ENCODE data around the gene HLA-DRA.
"Not testable (repeated sequence)": the region's sequence is repeated elsewhere in the genome, so short reads cannot be mapped to it uniquely, and the experiment has no call there.

Gene HLA-DRA

GRCh38 chr6:32433950-32434349 lies 5.7 kb upstream of the HLA-DRA start:
- H3K36me3 ChIP-seq (ENCODE audit: insufficient read depth, low read depth, low read length); H3K9me3 ChIP-seq (ENCODE audit: insufficient read depth, low read depth, low read length); H3K27ac ChIP-seq (ENCODE audit: low read length); H3K4me3 ChIP-seq (ENCODE audit: low read length); H3K27me3 ChIP-seq (ENCODE audit: insufficient read depth, low read length); H3K9ac ChIP-seq (ENCODE audit: low read depth, low read length); H3K4me1 ChIP-seq (ENCODE audit: insufficient read depth, low read length): not testable (repeated sequence)

- H3K4me3 ChIP-seq (ENCODE audit: low read length): no peak overlapping the region
- H3K36me3 ChIP-seq (ENCODE audit: insufficient read depth, low read depth, low read length): no peaks in the 10 kb centered on the region
- no peak overlapping the region for H3K9ac ChIP-seq (ENCODE audit: low read depth, low read length)
- H3K4me1 ChIP-seq (ENCODE audit: insufficient read depth, low read length): no peaks in the 10 kb centered on the region
- no peaks in the 10 kb centered on the region for H3K9me3 ChIP-seq (ENCODE audit: insufficient read depth, low read depth, low read length)
- H3K27me3 ChIP-seq (ENCODE audit: insufficient read depth, low read length): no peaks in the 10 kb centered on the region
- no peak overlapping the region for H3K27ac ChIP-seq (ENCODE audit: low read length)
Observed at GRCh38 chr6:32436186-32436585, 3.5 kb upstream of the HLA-DRA start.

GRCh38 chr6:32436995-32437836 lies 2.5 kb upstream of the HLA-DRA start:
- H3K4me1 ChIP-seq (ENCODE audit: insufficient read depth, low read length): no peaks in the 10 kb centered on the region
- no peaks in the 10 kb centered on the region for H3K9me3 ChIP-seq (ENCODE audit: insufficient read depth, low read depth, low read length)
- no peak overlapping the region for H3K4me3 ChIP-seq (ENCODE audit: low read length)
- no peaks in the 10 kb centered on the region for H3K36me3 ChIP-seq (ENCODE audit: insufficient read depth, low read depth, low read length)
- H3K27ac ChIP-seq (ENCODE audit: low read length): no peak overlapping the region
- no peaks in the 10 kb centered on the region for H3K27me3 ChIP-seq (ENCODE audit: insufficient read depth, low read length)
- no peak overlapping the region for H3K9ac ChIP-seq (ENCODE audit: low read depth, low read length)

- H3K27ac ChIP-seq (ENCODE audit: low read length): no peak overlapping the region
- no peaks in the 10 kb centered on the region for H3K27me3 ChIP-seq (ENCODE audit: insufficient read depth, low read length)
- no peaks in the 10 kb centered on the region for H3K36me3 ChIP-seq (ENCODE audit: insufficient read depth, low read depth, low read length)
- H3K9ac ChIP-seq (ENCODE audit: low read depth, low read length): no peak overlapping the region
- no peak overlapping the region for H3K4me3 ChIP-seq (ENCODE audit: low read length)
- H3K4me1 ChIP-seq (ENCODE audit: insufficient read depth, low read length): no peaks in the 10 kb centered on the region
- H3K9me3 ChIP-seq (ENCODE audit: insufficient read depth, low read depth, low read length): no peaks in the 10 kb centered on the region
Observed at GRCh38 chr6:32439139-32439538, 548 bp upstream of the HLA-DRA start.

GRCh38 chr6:32442243-32442667 lies 2.6 kb downstream of the HLA-DRA start:
- Histone ChIP-seq H3K9ac (ENCODE audit: low read depth, low read length) (no peak overlapping the region), H3K27me3 (ENCODE audit: insufficient read depth, low read length) (no peaks in the 10 kb centered on the region), H3K27ac (ENCODE audit: low read length) (no peak overlapping the region), H3K4me1 (ENCODE audit: insufficient read depth, low read length) (no peaks in the 10 kb centered on the region), H3K36me3 (ENCODE audit: insufficient read depth, low read depth, low read length) (no peaks in the 10 kb centered on the region), H3K9me3 (ENCODE audit: insufficient read depth, low read depth, low read length) (no peaks in the 10 kb centered on the region), H3K4me3 (ENCODE audit: low read length) (no peak overlapping the region)

- no peaks in the 10 kb centered on the region for H3K27me3 ChIP-seq (ENCODE audit: insufficient read depth, low read length)
- no peak overlapping the region for H3K27ac ChIP-seq (ENCODE audit: low read length)
- H3K4me3 ChIP-seq (ENCODE audit: low read length): no peak overlapping the region
- H3K4me1 ChIP-seq (ENCODE audit: insufficient read depth, low read length): no peaks in the 10 kb centered on the region
- H3K9ac ChIP-seq (ENCODE audit: low read depth, low read length): no peak overlapping the region
- no peaks in the 10 kb centered on the region for H3K9me3 ChIP-seq (ENCODE audit: insufficient read depth, low read depth, low read length)
- H3K36me3 ChIP-seq (ENCODE audit: insufficient read depth, low read depth, low read length): no peaks in the 10 kb centered on the region
Observed at GRCh38 chr6:32442977-32443552, 3.4 kb downstream of the HLA-DRA start.

GRCh38 chr6:32444433-32444832 lies 4.7 kb downstream of the HLA-DRA start:
- H3K9ac ChIP-seq (ENCODE audit: low read depth, low read length): no peak overlapping the region
- H3K4me3 ChIP-seq (ENCODE audit: low read length): no peak overlapping the region
- no peak overlapping the region for H3K27ac ChIP-seq (ENCODE audit: low read length)
- H3K9me3 ChIP-seq (ENCODE audit: insufficient read depth, low read depth, low read length): no peaks in the 10 kb centered on the region
- no peaks in the 10 kb centered on the region for H3K36me3 ChIP-seq (ENCODE audit: insufficient read depth, low read depth, low read length)
- no peaks in the 10 kb centered on the region for H3K27me3 ChIP-seq (ENCODE audit: insufficient read depth, low read length)
- H3K4me1 ChIP-seq (ENCODE audit: insufficient read depth, low read length): no peaks in the 10 kb centered on the region

GRCh38 chr6:32445321-32445854 lies 5.7 kb downstream of the HLA-DRA start:
- no peak overlapping the region for H3K27ac ChIP-seq (ENCODE audit: low read length)
- H3K4me3 ChIP-seq (ENCODE audit: low read length): no peak overlapping the region
- no peaks in the 10 kb centered on the region for H3K9me3 ChIP-seq (ENCODE audit: insufficient read depth, low read depth, low read length)
- H3K27me3 ChIP-seq (ENCODE audit: insufficient read depth, low read length): no peaks in the 10 kb centered on the region
- H3K9ac ChIP-seq (ENCODE audit: low read depth, low read length): no peak overlapping the region
- H3K36me3 ChIP-seq (ENCODE audit: insufficient read depth, low read depth, low read length): no peaks in the 10 kb centered on the region
- no peaks in the 10 kb centered on the region for H3K4me1 ChIP-seq (ENCODE audit: insufficient read depth, low read length)

GRCh38 chr6:32447932-32448331 lies 8.2 kb downstream of the HLA-DRA start:
- no peaks in the 10 kb centered on the region for H3K36me3 ChIP-seq (ENCODE audit: insufficient read depth, low read depth, low read length)
- H3K9me3 ChIP-seq (ENCODE audit: insufficient read depth, low read depth, low read length): no peaks in the 10 kb centered on the region
- H3K4me3 ChIP-seq (ENCODE audit: low read length): no peak overlapping the region
- H3K4me1 ChIP-seq (ENCODE audit: insufficient read depth, low read length): no peaks in the 10 kb centered on the region
- H3K27me3 ChIP-seq (ENCODE audit: insufficient read depth, low read length): no peaks in the 10 kb centered on the region
- no peak overlapping the region for H3K27ac ChIP-seq (ENCODE audit: low read length)
- H3K9ac ChIP-seq (ENCODE audit: low read depth, low read length): no peak overlapping the region

GRCh38 chr6:32449088-32449736 lies 9.5 kb downstream of the HLA-DRA start:
- no peak overlapping the region for H3K27ac ChIP-seq (ENCODE audit: low read length)

GRCh38 chr6:32457054-32457453 lies 17.4 kb downstream of the HLA-DRA start:
- Histone ChIP-seq H3K27me3 (ENCODE audit: insufficient read depth, low read length) (no peaks in the 10 kb centered on the region), H3K27ac (ENCODE audit: low read length) (no peak overlapping the region), H3K9ac (ENCODE audit: low read depth, low read length) (no peak overlapping the region), H3K4me3 (ENCODE audit: low read length) (no peak overlapping the region), H3K4me1 (ENCODE audit: insufficient read depth, low read length) (no peaks in the 10 kb centered on the region), H3K36me3 (ENCODE audit: insufficient read depth, low read depth, low read length) (no peaks in the 10 kb centered on the region), H3K9me3 (ENCODE audit: insufficient read depth, low read depth, low read length) (peaks cover 10% of the 10 kb centered on the region; the same call in 1 of the 2 replicates)

More at GRCh38 chr6:32449088-32449736, 9.5 kb downstream of the HLA-DRA start:
- Histone ChIP-seq H3K36me3 (ENCODE audit: insufficient read depth, low read depth, low read length) (no peaks in the 10 kb centered on the region), H3K4me3 (ENCODE audit: low read length) (no peak overlapping the region), H3K4me1 (ENCODE audit: insufficient read depth, low read length) (no peaks in the 10 kb centered on the region), H3K27me3 (ENCODE audit: insufficient read depth, low read length) (no peaks in the 10 kb centered on the region), H3K9ac (ENCODE audit: low read depth, low read length) (no peak overlapping the region), H3K9me3 (ENCODE audit: insufficient read depth, low read depth, low read length) (peaks cover 9% of the 10 kb centered on the region; the same call in 1 of the 2 replicates)
